Glomerular endothelial cell (primary cell): ENCODE data around the gene SOX9. TPM values are rescaled to one million over a fixed set of nuclear protein-coding genes. Genes with fewer than 3 reads are reported as not detected.

Source experiments
- DNase-seq: peaks from one replicate; pipeline ENCODE4 v3.0.0-alpha.2; 2011; ENCODE audit warnings: low read depth, low spot score; ENCODE audit errors: extremely low read depth
- total RNA-seq: library from RNA; depleted of rRNA; stranded (reverse); fragments of >200 nt; gene quantifications from 2 replicates; pipeline ENCODE4 v1.2.3, GENCODE V29; 2015

Gene SOX9
- 6.9 TPM in 2 replicates for total RNA-seq

DNA sequence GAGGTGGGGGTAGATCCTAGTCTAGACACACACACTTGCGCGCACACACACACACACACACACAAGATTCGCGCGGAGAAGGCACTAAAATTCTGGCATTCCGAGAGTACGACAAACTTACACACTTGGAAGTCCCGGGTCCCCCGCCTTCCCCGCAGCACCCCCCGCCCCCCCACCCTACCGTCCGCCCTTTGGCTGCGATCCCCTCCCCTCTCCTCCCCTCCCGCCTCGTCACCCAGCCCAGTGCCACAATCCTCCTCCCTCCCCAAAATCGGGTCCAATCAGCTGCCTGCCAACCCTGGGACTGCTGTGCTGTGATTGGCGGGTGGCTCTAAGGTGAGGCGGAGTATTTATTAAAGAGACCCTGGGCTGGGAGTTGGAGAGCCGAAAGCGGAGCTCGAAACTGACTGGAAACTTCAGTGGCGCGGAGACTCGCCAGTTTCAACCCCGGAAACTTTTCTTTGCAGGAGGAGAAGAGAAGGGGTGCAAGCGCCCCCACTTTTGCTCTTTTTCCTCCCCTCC, at the start of gene SOX9:
TSS of gene SOX9 (plus strand) at position 379 of the 522 bp plus-strand sequence. CDS start 372 bp downstream, outside the sequence.
- DNase-seq, result no peak

DNA sequence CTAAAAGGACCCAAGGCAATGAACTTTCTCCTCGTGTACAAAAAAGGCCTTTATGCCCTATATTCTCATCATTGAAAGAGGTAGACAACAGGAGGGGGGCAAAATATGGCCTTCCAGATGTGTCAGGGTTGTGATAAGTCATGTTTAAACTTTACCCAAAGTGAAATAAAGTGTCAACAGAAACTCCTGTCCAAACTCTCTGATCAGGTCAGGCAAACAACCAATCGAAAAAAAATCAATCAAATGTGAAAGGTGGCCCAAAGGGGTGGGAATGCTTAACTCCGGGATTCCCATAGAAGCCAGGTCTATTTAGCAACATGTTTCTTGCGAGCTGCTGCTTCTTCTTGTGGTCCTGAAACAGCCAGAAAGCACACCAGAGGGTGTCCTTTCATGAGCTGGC, 49.5 kb upstream of the SOX9 start:
- DNase-seq, result no peak

DNA sequence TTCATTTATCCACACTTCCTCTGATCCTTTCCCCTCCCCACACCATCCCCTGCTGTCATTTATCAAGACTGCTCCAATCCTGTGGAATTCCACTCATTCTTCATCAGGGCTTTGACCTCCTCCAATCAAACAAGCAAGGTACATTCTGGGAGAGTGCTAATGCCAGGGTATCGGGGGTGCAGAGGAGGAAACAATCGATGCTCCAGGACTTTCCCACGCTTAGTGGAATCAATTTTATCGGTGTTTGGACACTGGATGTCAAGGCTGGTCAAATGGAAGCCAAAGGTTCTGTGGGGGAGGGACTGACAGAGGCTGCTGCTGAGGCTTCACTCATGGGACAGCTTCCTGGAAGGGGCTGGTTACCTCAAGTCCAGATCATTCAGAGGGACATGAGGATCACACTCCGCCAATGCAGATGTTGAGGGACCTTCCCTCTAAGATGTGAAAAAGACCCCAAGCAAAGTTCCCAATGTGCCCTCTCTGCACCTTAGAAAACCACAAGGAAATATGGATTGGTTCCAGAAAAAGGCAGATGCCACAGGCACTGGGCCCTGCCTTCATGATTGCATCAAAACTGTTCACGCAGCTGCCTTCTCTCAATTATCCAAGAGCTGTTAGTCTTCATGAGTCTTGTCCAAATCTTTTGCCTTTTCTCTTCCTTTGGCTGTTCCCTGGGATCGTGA, 44.7 kb upstream of the SOX9 start:
- no peak for DNase-seq

DNA sequence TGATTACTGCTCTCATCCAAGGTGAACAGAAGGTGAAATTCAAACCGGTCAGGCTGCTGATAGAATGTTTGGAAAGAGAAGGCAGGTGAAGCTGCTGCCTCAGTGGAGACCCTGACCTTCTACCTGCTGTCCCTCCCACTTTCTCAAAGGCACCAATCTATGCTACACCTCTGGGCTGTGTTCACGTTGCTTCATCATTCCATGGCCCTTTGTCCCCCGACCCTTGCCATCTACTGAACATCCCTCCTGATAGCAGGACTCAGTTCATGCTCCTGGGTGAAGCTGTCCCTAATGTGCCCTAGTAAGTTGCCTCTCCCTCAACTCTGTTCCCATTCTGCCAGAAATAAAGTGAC, 44.2 kb upstream of the SOX9 start:
- DNase-seq, result no peak

DNA sequence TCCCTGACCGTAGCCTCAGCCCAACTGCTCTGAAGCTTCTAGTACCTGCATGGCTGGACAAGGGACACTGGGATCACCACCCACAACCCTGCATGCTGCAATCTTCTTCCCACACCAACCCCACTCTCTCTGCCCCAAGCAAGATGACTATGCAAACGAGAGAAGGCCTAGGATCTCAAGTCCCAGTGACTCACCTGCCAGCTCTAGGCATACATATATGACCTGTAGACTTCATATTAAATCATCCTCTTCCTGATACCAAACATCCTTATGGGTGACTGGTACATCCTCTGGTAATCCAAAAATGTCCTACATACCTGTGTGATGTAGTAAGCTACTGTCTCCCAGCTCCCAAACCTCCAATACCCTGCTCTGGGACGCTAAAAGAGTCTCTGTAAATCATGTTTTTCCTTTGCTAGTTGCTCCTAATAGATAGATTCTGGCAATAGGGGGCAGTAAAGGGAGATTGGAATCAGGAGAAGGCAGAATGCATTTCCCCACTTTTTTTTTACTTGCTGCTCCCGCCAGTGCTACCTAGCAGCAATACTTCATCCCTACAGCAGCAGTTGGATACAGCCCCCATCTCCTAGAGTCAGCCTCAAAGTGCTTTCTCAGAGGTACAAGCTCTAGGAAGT, 43.4 kb upstream of the SOX9 start:
- DNase-seq, result no peak

DNA sequence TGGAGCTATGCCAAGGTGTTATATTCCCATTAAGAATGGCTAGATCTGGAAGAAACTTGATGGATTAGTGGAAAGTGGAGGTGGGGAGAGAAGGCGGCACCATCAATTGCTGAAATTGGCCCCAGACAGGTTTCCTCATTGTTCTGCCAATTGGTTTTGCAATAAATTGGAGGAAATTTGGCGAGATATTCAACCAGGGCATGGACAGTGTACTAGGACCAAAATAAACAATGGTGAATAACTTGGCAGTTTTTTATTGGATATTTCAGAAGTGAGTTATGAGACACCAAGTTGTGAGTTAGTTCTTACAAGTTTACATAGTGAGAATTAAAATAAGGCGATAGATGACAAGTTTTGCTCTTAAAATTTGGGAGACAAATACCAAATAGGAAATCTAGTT, 41.1 kb upstream of the SOX9 start:
- no peak for DNase-seq

DNA sequence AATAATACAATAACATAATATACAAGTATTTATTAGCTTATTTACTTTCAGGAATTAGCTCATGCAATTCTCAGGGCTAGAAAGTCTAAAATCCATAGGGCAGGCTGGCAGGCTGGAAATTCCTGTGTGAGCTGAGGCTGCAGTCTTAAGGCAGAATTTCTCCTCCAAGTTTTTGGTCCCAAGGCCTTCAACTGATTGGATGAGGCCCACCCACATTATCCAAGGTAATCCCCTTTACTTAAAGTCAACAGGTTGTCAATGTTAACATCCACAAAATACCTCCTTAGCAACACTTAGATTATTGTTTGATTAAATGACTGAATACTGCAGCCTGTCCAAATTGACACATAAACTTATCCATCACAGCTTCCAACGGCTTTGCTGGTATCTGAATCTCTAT, 32.9 kb upstream of the SOX9 start:
- no peak for DNase-seq

DNA sequence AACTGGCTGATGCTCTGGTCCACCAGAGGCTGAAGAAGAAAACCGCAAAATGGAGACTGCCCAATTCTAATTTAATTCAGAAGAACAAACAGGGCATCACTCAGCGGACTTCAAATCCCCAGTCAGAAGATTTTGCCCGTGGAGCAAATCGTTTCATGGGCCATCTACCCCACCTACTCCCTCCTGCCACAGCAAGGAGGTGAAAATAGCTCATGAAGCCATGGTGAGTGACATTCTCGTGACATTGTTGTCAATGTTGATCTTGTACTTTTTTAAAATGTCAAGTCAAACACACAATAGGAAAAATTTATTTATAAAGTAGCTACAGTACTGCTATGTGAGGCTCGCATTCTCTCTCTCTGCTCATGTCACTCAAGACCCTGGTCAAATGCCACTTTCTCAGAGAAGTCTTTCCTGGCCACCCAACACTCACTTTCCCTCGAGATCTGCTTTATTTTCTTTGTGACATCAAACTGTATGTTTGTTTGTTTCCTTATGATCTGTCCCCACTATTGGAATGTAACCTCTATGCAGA, 31.3 kb upstream of the SOX9 start:
- DNase-seq, result no peak

DNA sequence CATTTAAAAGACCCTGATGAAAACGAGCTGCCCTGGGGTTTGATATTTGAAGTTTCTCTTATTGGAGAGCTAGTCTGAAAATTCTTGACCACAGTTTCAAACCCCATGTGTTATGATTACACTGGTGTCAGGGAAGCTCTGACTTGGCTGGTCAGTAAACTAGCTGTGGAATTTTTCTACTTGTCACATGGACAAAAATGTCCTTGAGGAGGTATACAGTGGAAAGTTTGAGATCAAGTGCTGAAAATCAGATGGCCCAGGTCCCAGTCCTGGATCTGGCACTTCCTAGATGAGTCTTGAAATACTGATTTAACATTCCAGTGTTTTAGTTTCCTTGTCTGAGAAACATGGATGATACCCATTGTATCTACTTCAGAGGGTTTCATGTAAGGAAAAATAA, 30.7 kb upstream of the SOX9 start:
- DNase-seq, result no peak

DNA sequence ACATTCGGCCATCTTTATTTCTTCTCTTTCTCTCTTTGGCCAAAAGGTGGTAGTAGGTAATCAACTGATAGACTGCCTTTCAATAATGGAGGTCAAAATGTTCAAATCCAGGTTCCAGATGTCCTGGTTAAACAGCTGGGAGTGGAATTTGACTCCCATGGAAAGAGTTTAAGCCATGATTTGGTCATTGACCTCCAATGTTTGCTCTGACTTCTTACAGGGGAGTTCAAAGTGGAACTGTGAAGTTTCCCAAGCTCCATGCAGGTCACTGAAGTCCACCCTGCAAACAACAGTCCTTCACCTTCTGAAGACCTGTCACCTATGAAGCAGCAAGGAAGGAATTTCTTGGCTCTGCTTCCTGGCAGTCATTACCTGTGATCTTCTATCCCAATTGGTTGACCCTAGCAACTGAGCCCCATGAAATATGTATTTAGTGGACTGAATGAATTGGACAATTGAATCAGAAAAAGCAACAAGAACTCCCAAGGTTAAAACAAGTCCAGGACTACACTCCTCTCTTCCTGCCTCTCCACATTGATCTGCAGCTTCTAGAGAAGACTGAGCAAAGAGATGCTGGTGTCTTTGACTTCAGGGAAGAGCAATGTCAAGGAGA, 28.0 kb upstream of the SOX9 start:
- DNase-seq, result no peak

DNA sequence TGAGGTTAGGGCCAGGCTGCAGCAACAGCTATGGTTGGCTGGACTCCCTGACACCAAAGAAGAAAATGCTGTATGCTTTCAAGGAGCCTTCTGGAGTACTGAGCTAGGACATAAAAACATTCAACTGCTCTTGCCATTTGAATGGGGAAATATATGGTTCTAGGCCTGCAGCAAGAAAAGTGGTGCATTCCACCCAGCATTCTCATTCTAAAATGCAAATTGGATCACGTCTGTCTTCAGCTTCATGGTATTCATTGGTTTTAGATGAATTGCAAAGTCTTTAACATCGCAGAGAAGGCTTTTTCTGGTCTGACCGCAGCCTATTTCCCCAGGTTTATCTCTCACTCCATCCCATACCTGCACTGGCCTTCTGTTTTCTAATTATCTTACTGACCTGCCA, 27.1 kb upstream of the SOX9 start:
- no peak for DNase-seq

DNA sequence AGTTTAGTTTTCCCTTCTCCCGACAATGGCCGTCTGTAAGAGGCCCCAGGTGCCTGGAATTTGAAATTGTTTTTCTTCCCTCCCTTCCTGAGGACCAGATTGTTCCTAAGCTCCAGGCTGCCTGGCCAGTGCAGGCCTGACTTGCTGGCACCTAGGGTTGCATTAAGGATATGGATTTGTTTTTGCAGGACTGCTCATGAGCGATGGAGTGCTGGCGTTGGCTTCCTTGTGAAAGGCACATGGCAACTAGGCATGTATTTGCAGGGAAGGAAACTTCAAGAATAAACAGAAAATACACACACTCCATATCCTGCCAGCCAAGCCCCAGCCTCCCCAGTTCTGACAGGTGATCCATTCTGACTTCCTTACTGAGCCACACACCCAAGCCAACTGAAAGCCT, 25.5 kb upstream of the SOX9 start:
- DNase-seq, result no peak

DNA sequence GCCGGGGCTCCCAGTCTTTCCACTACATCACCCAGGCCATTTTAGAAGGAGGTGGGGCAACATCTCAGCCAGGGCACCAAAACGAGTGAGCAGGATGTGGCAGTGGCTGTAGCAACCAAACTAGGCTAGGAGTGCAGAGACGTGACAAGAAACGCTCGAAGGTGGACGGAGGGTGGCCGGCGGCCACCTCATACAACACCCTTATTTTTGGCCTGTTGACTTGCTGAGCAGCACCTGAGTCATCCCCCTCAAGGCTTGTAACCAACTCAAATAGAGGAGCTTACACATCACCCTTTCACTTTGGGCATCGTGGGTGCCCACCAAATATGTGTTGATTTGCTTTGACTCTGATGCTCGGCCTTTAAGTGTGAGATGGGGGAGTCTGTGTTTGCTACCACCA, 23.7 kb upstream of the SOX9 start:
- no peak for DNase-seq

DNA sequence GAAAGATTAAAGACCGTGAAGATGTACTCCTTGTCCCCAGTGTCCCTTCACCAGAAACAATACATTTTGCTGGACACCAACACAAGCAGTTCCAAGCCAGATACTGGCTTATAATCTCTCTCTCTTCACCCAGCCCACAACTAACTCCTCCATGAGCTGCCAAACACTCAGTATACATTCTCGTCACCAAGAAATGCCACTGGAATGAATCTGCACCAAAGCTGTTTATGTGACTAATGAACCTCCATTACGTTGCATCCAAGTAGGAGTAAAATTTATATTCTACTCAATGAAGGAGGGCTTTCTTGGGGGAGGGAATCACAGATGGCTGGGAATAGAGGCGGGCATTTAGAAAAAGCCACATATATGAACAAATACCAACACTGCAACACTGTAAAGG, 20.9 kb upstream of the SOX9 start:
- no peak for DNase-seq

DNA sequence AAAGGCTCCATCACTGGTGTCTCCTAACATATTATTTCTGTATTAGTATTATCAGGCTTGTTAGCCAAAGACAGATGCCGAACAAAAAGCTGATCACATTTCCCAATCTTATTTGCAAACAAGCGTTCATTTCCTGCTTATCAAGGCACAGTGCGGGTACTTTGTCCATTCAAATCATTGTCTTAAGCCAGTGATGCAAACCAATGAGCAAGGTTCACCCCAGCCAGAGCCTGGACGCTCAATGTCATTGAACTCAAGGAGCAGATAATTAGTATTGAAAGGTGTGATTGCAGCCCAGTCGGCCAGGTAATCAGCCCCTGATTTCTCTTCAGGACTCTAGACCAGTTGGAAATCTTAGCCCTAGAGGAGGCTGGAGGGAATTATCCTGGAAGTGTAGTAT, 20.4 kb upstream of the SOX9 start:
- no peak for DNase-seq

DNA sequence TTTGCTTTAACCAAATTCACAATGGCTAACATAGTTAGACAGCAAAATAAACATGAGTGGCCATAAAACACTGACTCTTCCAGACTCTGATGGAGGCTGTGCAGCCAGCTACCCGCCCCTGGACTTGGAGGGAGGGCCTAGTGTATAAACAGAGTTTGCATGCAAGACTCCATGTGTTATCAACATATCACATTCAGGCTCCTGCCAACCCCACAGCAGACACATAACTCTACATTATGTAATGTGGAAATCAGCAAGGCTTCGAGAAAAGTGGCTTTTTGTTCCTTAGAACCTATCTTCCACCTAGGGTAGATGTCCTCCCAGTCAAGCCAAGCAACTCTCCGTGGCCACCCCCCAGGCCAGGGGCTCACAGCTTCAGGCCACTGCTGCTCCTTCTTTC, 19.3 kb upstream of the SOX9 start:
- DNase-seq, result no peak

DNA sequence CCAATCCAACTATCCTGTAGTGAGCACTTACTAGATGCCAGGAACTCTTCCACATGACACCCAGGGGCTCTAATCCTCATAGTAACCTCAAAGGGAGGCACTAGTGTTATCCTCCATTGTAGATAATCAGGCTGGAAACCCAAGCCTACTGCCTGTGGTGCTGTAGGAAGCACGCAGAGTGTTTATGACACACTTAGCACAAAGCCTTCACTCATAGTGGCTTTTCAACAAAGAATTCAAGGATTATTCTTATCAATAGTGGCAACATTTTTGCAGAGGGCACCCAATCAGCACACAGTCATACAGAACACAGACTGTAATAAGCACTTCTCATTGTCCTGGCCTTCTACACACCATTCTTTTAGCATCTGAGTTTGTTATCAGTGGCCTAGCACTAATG, 18.5 kb upstream of the SOX9 start:
- no peak for DNase-seq

DNA sequence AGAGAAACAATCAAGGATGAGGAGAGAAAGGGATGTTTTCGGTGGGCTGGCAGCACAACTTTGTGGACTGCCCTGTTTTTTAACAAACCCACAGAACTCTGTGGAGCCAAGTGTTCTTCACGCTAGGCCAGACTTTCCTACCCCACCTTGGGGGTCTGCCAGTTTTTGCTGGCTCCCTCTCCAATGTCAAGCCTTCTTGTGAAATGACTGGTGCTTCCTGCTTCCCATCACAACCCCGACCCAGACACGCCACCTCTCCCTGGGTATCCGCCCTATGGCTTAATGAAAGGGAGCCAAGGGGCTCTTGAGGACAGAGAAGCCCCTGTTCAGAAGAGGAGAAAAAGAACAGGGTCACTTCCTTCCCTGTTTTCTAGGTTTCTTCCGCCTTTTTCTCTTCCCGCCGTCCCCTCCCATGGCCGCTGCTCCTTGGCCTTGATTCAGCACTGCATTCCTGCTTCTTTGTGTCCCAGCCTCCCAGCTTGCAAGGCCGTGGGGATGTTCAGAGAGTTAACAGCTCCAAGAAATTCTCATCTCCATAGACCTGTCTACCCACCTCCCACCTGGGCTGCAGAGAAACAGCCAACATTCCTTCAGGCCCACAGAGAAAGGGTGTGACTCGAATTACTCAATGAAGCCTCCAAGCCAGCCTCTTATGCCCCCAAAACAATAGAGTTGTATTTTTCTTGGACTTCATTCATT, 16.5 kb upstream of the SOX9 start:
- DNase-seq, result no peak

DNA sequence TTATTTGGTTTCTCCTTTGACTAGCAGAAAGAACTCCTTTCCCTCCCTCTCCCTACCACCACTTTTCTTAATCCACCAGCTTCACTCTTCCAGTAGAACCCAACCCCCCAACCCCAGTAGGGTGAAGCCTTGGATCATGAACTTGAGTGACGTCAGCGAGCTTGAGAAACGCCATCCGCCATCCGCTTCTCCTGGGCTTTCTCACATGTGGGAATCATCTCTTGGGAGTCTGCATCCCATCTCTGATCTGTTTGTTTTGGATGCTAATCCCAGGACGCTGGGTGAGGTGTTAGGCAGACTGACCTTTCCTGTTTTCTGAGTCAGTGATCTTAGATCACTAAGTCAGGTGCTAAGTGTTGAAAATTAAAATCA, 16.0 kb upstream of the SOX9 start:
- no peak for DNase-seq

DNA sequence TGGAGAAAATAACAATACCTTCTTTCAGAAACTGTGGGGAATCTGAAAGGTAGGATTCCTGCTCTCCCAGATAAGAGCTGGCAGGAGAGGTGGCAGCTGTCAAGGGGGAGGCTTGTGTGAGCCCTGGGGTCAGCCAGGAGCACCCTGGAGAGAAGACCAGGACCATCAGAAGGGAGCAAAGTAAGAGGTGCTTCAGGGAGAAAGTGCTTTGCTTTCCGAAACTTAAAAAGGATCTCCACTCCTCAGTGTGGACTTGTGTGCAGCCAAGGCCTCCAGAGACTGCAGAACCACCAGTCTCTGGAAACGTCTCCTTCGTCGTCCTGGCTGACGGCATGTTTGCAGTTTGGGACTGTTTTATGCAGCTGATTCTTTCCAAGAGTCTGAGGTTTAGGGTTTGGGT, 13.7 kb upstream of the SOX9 start:
- DNase-seq, result no peak

DNA sequence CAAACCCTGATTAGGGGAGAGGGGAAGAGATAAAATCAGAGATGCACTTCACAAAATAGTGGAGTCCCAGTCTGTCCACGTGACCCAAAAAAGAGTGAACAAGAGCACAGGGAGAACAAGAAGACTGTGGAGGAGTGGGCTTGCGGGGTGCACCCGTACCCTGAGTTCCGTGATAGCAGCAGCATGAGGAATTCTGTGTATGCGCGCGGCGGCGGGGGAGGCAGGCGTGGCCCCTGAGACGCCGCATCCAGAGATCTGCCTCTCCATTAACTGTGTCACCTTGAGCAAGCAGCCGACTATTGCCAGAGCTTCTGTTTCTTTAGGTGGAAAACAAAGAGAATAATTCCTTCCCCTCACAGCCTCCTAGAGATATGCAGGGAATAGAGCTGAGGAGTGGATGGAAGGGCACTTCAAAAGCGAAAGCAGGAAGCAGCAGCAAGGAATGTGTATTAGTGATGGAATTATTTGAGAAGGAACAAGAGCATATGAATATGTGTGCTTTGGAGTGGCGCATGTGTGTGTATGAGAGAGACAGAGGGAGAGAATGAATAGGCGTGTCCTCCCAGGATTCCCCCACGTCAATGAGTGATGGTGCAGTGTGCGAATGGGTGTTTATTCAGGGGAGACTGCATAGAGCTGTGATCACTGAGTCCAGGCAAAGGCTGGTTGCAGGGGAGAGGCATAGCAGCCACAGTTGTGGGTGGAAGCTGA, 10.4 kb upstream of the SOX9 start:
- DNase-seq, result no peak
